PC-9 (cell line): ENCODE results near the gene MED9. TPM values are rescaled to one million over a fixed set of nuclear protein-coding genes. Genes with fewer than 3 reads are reported as not detected.

Experiments used
- BruUV-seq: library from RNA; stranded (reverse); fragments of 400-500 nt; replicated peaks from 2 replicates; lab custom pipeline; 2021; lab: Mats Ljungman, UMichigan
- CTCF ChIA-PET: fragments of 300-600 bp; sonication (Branson Sonifier 250); formaldehyde crosslinking; loops from one replicate; lab custom pipeline; 2022; ENCODE audit warnings: antibody characterized with exemption; lab: Charles Lee
- POLR2A ChIA-PET: fragments of 300-600 bp; sonication (Branson Sonifier 250); formaldehyde crosslinking; loops from one replicate; lab custom pipeline; 2022; ENCODE audit warnings: antibody characterized with exemption; ENCODE audit not compliant: unreplicated experiment; lab: Charles Lee
- DNase-seq, 2 experiments: peaks; one replicate each; pipeline versions ENCODE4 v3.0.0 to v3.0.0-alpha.2; 2015 to 2022; ENCODE audit warnings: mixed read lengths in 1 of 2
- H2AFZ ChIP-seq: fragments of 200-600 bp; sonication (generic); 2 replicates; pipeline ENCODE4 v1.8.1; 2017; ENCODE audit warnings: antibody characterized with exemption
- H3F3A ChIP-seq: fragments of 200-600 bp; sonication (generic); 2 replicates; pipeline ENCODE4 v1.8.1; 2017; ENCODE audit warnings: antibody characterized with exemption, mild to moderate bottlenecking, low read depth; ENCODE audit not compliant: insufficient read depth
- H3K27ac ChIP-seq: fragments of 200-600 bp; sonication (generic); 2 replicates; pipeline ENCODE4 v1.6.1; 2016; ENCODE audit warnings: mixed run types
- H3K27me3 ChIP-seq: fragments of 200-600 bp; sonication (generic); 2 replicates; pipeline ENCODE4 v1.6.1; 2016; ENCODE audit warnings: low read depth, mixed run types; ENCODE audit not compliant: insufficient read depth
- H3K36me3 ChIP-seq: fragments of 200-600 bp; sonication (generic); 2 replicates; pipeline ENCODE4 v1.6.1; 2016; ENCODE audit warnings: low read depth, mixed run types
- H3K4me1 ChIP-seq: fragments of 200-600 bp; sonication (generic); replicated peaks from 2 replicates; pipeline ENCODE4 v1.6.1; 2016; ENCODE audit warnings: mixed run types; ENCODE audit not compliant: insufficient read depth
- H3K4me2 ChIP-seq: fragments of 200-600 bp; sonication (generic); 2 replicates; pipeline ENCODE4 v1.6.1; 2017; ENCODE audit warnings: mixed run types
- H3K4me3 ChIP-seq: fragments of 200-600 bp; sonication (generic); 2 replicates; pipeline ENCODE4 v1.6.1; 2016; ENCODE audit warnings: mixed run types
- H3K79me2 ChIP-seq: fragments of 200-600 bp; sonication (generic); 2 replicates; pipeline ENCODE4 v1.6.1; 2017; ENCODE audit warnings: low read depth, mixed run types
- H3K9me2 ChIP-seq: fragments of 200-600 bp; sonication (generic); 2 replicates; pipeline ENCODE4 v1.8.1; 2017; ENCODE audit warnings: mild to moderate bottlenecking; ENCODE audit not compliant: insufficient read depth
- H3K9me3 ChIP-seq: fragments of 200-600 bp; sonication (generic); 2 replicates; pipeline ENCODE4 v1.8.1; 2016; ENCODE audit warnings: low read depth; ENCODE audit not compliant: insufficient read depth
- H4K20me1 ChIP-seq: fragments of 200-600 bp; sonication (generic); 2 replicates; pipeline ENCODE4 v1.8.1; 2017; ENCODE audit not compliant: insufficient read depth
- CTCF ChIP-seq: fragments of 200-600 bp; sonication (generic); conservative IDR thresholded peaks from 2 replicates; pipeline ENCODE4 v1.6.1; 2017; ENCODE audit warnings: mixed run types, antibody characterized with exemption, mild to moderate bottlenecking, moderate library complexity
- EZH2 ChIP-seq: fragments of 200-600 bp; sonication (generic); IDR thresholded peaks from 2 replicates; pipeline ENCODE4 v1.8.0; 2017; ENCODE audit warnings: antibody characterized with exemption, low read depth
- intact Hi-C: fragments of 100-400 bp; cut with micrococcal nuclease; formaldehyde crosslinking; loops from one replicate; pipeline ENCODE4 v1.10.0; 2022; ENCODE audit not compliant: unreplicated experiment
- total RNA-seq: library from RNA; stranded (reverse); gene quantifications from 2 replicates; pipeline ENCODE4 v1.2.3, GENCODE V29; 2021

MED9 gene
- total RNA-seq, 1 experiment from 2014 or later = 15.8 TPM

GRCh38 chr17:17435323-17435722, 41.5 kb upstream of the MED9 start:
- Histone ChIP-seq H3K79me2 (no peaks in the 10 kb centered on the region), H3K27ac (no peak overlapping the region), H4K20me1 (no peaks in the 10 kb centered on the region), H3K9me2 (no peaks in the 10 kb centered on the region), H3K9me3 (no peaks in the 10 kb centered on the region), H3K27me3 (peaks cover 38% of the 10 kb centered on the region), H3K4me3 (no peak overlapping the region), H2AFZ (no peak overlapping the region), H3K4me2 (no peak overlapping the region), H3F3A (0 out of 2 replicates have a peak, but pooled peaks cover 6% of the 10 kb centered on the region), H3K36me3 (no peaks in the 10 kb centered on the region), H3K4me1 (no peaks in the 10 kb centered on the region)
- intact Hi-C loops = no loop called here
- CTCF ChIA-PET = no interaction called here
- TF ChIP-seq EZH2 (no peak), CTCF (no peak)
- POLR2A ChIA-PET = no interaction called here
- no TSS peak for BruUV-seq
- no peak for DNase-seq

- no TSS peak for BruUV-seq
- Histone ChIP-seq H3K36me3 (no peaks in the 10 kb centered on the region), H3K4me2 (no peak overlapping the region), H3K27ac (no peak overlapping the region), H3K27me3 (peaks cover 35% of the 10 kb centered on the region), H3K79me2 (no peaks in the 10 kb centered on the region), H2AFZ (no peak overlapping the region), H3K4me3 (no peak overlapping the region), H3F3A (0 out of 2 replicates have a peak, but pooled peaks cover 6% of the 10 kb centered on the region), H3K4me1 (no peaks in the 10 kb centered on the region), H3K9me3 (no peaks in the 10 kb centered on the region), H4K20me1 (no peaks in the 10 kb centered on the region), H3K9me2 (no peaks in the 10 kb centered on the region)
- intact Hi-C loops = no loop called here
- ChIA-PET POLR2A (no interaction called here), CTCF (no interaction called here)
- no peak for TF ChIP-seq EZH2
- no peak for TF ChIP-seq CTCF
- no peak for DNase-seq
Observed at GRCh38 chr17:17437461-17437860, 39.3 kb upstream of the MED9 start.

DNA sequence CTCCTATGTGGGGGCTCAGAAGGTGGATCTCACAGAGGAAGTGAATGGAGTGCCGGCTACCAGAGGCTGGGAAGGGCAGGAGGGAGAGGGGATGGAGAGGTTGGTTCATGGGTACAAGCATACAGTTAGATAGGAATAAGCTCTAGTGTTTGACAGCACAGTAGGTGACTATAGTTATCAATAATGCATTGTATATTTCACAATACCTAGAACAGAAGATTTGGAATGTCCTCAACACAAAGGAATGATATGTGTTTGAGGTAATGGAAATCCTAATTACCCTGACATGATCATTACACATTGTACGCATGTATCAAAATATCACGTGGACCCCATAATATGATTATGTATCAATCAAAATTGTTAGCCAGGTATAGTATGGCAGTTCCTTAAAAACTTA, 38.9 kb upstream of the MED9 start:
- H3K9me3 ChIP-seq = no peaks in the 10 kb centered on the region
- ChIA-PET CTCF (no interaction called here), POLR2A (no interaction called here)
- intact Hi-C loops = no loop called here
- H3K27ac ChIP-seq = no peak overlapping the region
- H4K20me1 ChIP-seq = no peaks in the 10 kb centered on the region
- no peak for DNase-seq
- TF ChIP-seq CTCF (no peak), EZH2 (no peak)
- H3F3A ChIP-seq = 0 out of 2 replicates have a peak, but pooled peaks cover 6% of the 10 kb centered on the region
- H3K4me1 ChIP-seq = no peaks in the 10 kb centered on the region
- no peak overlapping the region for H2AFZ ChIP-seq
- H3K9me2 ChIP-seq = no peaks in the 10 kb centered on the region
- H3K4me3 ChIP-seq = no peak overlapping the region
- H3K4me2 ChIP-seq = no peak overlapping the region
- no peaks in the 10 kb centered on the region for H3K36me3 ChIP-seq
- H3K27me3 ChIP-seq = peaks cover 35% of the 10 kb centered on the region
- BruUV-seq = no TSS peak
- H3K79me2 ChIP-seq = no peaks in the 10 kb centered on the region
